Occipital lobe (tissue), 2 donors: ENCODE measurements around the gene ZNF677. TPM values are rescaled to one million over a fixed set of nuclear protein-coding genes. Genes with fewer than 3 reads are reported as not detected.
"Not testable (repeated sequence)": the region's sequence is repeated elsewhere in the genome, so short reads cannot be mapped to it uniquely, and the experiment has no call there.

Experiments used
- DNase-seq: peaks from one replicate; lab custom pipeline; 2025; lab: John Stamatoyannopoulos, UW
- total RNA-seq: library from RNA; depleted of rRNA; stranded (reverse); fragments of >200 nt; gene quantifications from one replicate; pipeline ENCODE4 v1.2.3, GENCODE V29; 2014

ZNF677 gene
- total RNA-seq, 1 donor from 2014 or later = 39.0 TPM

DNA sequence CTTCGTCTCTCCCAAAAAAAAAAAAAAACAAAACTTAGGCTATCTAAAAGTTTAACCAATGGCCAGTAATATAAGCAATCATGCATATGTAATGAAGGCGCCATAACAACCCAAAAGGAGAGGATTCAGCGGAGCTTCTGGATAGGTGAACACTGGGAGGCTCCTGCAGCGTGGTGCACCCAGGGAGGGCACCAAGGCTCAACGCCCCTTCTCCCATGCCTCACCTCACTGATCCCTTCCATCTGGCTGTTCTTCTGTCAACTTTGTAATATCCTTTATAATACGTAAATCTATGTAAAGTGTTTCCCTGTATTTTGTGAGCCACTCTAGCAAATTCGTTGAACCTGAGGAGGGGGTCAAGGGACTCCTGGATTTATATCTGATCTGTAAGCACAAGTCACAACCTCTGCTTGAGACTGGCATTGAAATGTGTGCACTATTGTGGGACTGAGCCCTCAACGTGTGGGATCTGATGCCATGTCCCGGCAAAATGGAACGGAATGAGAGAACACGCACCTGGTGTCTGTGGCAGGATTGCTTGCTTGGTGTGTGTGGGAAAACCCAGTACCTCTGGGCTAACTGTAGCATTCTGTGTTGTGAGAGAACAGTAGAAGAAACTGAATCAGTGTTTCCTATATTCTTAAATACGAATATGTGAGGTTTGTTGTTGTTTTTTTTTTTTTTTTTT, 61.0 kb downstream of the ZNF677 start:
- no peak for DNase-seq

DNA sequence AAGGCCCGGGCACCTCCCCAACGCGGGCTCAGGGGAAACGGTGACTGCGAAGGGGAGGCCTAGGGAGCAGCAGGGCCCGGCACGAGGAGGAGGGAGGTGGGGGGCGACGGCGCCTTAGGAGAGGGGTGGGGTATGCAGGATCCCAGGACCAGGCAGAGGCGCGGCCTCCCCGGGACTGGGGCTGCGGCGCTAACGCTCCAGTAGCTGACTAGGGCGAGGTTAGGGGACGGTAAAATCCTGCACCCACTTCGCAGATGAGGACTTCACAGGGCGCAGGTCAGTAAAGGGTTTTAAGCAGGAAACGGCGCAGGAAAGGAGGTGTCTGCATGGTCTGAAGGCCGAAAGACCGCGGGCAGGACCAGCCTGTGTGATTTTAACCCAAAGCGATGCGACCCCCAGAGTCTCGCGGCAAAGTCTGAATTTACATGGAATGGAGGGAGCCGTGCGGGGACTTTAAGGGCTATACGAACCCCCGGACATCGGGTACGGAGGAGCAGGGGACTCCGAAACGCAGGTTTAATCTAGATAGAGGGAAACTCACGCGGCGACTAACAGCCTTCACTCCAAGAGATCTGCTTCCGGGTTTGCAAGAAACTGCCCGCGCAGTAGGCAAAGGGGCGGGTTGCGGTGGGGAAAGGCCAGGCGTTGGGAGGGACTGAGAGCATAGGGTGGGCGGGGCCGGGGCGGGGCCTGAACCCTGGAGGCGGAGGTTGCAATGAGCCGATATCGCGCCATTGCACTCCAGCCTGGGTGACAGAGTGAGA, 61.7 kb downstream of the ZNF677 start, which contains the start of gene ZNF665:
Gene ZNF665 (minus strand): TSS at position 588 of the 764 bp plus-strand sequence. CDS start 10,460 bp downstream, outside the sequence.
- DNase-seq = peak; percentile 83

DNA sequence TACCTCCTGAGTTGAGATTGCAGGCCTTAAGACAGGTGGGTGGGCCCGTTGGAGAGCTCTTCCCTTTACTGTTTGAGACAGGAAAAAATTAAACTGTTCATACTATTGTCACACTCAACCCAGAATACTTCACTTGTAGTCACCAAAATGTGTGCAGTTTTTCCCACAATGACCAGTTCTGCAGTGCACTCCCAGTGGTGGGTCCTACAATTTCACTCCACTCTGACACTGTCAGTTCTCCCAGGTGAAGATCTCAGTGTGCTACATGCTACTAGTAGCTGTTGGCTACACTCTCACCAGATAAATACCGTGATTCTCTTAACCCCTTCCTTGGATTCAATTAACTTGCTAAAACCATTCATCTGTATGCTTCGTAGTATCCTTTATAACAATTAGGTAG, 64.4 kb downstream of the ZNF677 start:
- no peak for DNase-seq

DNA sequence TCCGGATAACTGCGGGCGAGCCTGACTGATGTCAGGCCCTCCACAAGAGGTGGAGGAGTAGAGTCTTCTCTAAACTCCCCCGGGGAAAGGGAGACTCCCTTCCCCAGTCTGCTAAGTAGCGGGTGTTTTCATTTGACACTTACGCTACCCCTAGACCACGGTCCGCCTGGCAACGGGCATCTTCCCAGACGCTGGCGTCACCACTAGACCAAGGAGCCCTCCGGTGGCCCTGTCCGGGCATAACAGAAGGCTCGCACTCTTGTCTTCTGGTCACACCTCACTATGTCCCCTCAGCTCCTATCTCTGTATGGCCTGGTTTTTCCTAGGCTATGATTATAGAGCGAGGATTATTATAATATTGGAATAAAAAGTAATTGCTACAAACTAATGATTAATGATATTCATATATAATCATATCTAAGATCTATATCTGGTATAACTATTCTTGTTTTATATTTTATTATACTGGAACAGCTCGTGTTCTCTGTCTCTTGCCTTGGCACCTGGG, 64.9 kb downstream of the ZNF677 start:
- DNase-seq = not testable (repeated sequence)

Other genes with a start within 250 kb of the ZNF677 start
- gene ERVV-1, start 241.0 kb downstream of the ZNF677 start, total RNA-seq = not detected
- not detected for gene ERVV-2, start 210.1 kb downstream of the ZNF677 start, total RNA-seq
- gene ZNF160, start 151.5 kb downstream of the ZNF677 start, total RNA-seq = 35.1 TPM
- gene ZNF415, start 122.0 kb downstream of the ZNF677 start, total RNA-seq = 24.3 TPM
- 20.7 TPM for gene ZNF347, start 95.8 kb downstream of the ZNF677 start, total RNA-seq
- gene ZNF665, start 61.5 kb downstream of the ZNF677 start, total RNA-seq = 5.8 TPM
- 0.31 TPM for gene VN1R2, start 3.4 kb upstream of the ZNF677 start, total RNA-seq
- gene VN1R4, start 12.8 kb upstream of the ZNF677 start, total RNA-seq = not detected
- 27.3 TPM for gene ZNF845, start 78.9 kb upstream of the ZNF677 start, total RNA-seq
- gene ZNF525, start 110.8 kb upstream of the ZNF677 start, total RNA-seq = 37.1 TPM
- 33.7 TPM for gene ZNF765, start 140.3 kb upstream of the ZNF677 start, total RNA-seq
- gene ZNF761, start 177.1 kb upstream of the ZNF677 start, total RNA-seq = 20.7 TPM
- gene ZNF813, start 212.9 kb upstream of the ZNF677 start, total RNA-seq = 6.6 TPM